SK-N-SH (cell line): ENCODE measurements around the gene STARD13. TPM values are rescaled to one million over a fixed set of nuclear protein-coding genes. Genes with fewer than 3 reads are reported as not detected.

Source experiments
- CTCF ChIA-PET: fragments of 300-600, 350-600 bp; formaldehyde crosslinking; extraction: SDS; loops from one replicate; lab custom pipeline; 2021; lab: Yijun Ruan, JAX
- POLR2A ChIA-PET: fragments of 350-600 bp; sonication (Branson Sonifier 250); formaldehyde crosslinking; extraction: SDS; loops from one replicate; lab custom pipeline; 2020; ENCODE audit warnings: antibody characterized with exemption, inconsistent platforms; lab: Yijun Ruan, JAX
- DNase-seq: peaks from one replicate; pipeline ENCODE4 v3.0.0; 2012
- H2AFZ ChIP-seq: fragments of 200-600 bp; sonication (generic); 2 replicates; pipeline ENCODE4 v1.8.1; 2016; ENCODE audit warnings: antibody characterized with exemption, mild to moderate bottlenecking, low read depth
- H3F3A ChIP-seq: fragments of 200-600 bp; sonication (generic); replicated peaks from 2 replicates; pipeline ENCODE3; 2016; ENCODE audit warnings: antibody characterized with exemption, mild to moderate bottlenecking; ENCODE audit not compliant: insufficient read depth
- H3K27ac ChIP-seq, 2 experiments: fragments of 200-500 bp in 1 of 2; fragments of 200-600 bp in 1 of 2; sonication (Bioruptor generic) in 1 of 2; sonication (generic), shearing (Covaris generic) in 1 of 2; 2 replicates each; pipeline versions ENCODE4 v1.5.1 to v1.6.1; 2014 to 2016; ENCODE audit warnings: low read depth in 2 of 2, inconsistent platforms in 1 of 2, low read length in 1 of 2, mild to moderate bottlenecking in 1 of 2, mixed read lengths in 1 of 2
- H3K27me3 ChIP-seq: fragments of 200-600 bp; sonication (generic), shearing (Covaris generic); 2 replicates; pipeline ENCODE4 v1.6.1; 2016; ENCODE audit warnings: mixed run types; ENCODE audit not compliant: insufficient read depth
- H3K36me3 ChIP-seq, 2 experiments: fragments of 200-500 bp in 1 of 2; fragments of 200-600 bp in 1 of 2; sonication (Bioruptor generic) in 1 of 2; sonication (generic) in 1 of 2; replicated peaks in 1 of 2; 2 replicates each; pipeline versions ENCODE3 to v1.5.1; 2014 to 2016; ENCODE audit warnings: low read length in 1 of 2, mild to moderate bottlenecking in 1 of 2; ENCODE audit not compliant: insufficient read depth in 2 of 2, control insufficient read depth in 1 of 2
- H3K4me1 ChIP-seq, 2 experiments: fragments of 200-500 bp in 1 of 2; fragments of 200-600 bp in 1 of 2; sonication (Bioruptor generic) in 1 of 2; sonication (generic), shearing (Covaris generic) in 1 of 2; 2 replicates each; pipeline versions ENCODE4 v1.5.1 to v1.6.1; 2014 to 2016; ENCODE audit warnings: low read depth in 1 of 2, low read length in 1 of 2, mixed run types in 1 of 2; ENCODE audit not compliant: insufficient read depth in 2 of 2, control insufficient read depth in 1 of 2
- H3K4me2 ChIP-seq: fragments of 200-600 bp; sonication (generic), shearing (Covaris generic); 2 replicates; pipeline ENCODE4 v1.6.1; 2017; ENCODE audit warnings: mixed run types
- H3K4me3 ChIP-seq, 2 experiments: fragments of 200-500 bp in 1 of 2; fragments of 200-600 bp in 1 of 2; sonication (Bioruptor generic) in 1 of 2; sonication (generic), shearing (Covaris generic) in 1 of 2; 2 replicates each; pipeline versions ENCODE4 v1.5.1 to v1.8.1; 2014 to 2016; ENCODE audit warnings: low read depth in 2 of 2, inconsistent platforms in 1 of 2, low read length in 1 of 2, mild to moderate bottlenecking in 1 of 2, mixed read lengths in 1 of 2, moderate library complexity in 1 of 2
- H3K79me2 ChIP-seq: fragments of 200-600 bp; sonication (generic); 2 replicates; pipeline ENCODE4 v1.8.1; 2017; ENCODE audit warnings: mild to moderate bottlenecking; ENCODE audit not compliant: insufficient read depth
- H3K9ac ChIP-seq: fragments of 200-600 bp; sonication (generic); 2 replicates; pipeline ENCODE4 v1.6.1; 2017; ENCODE audit warnings: mixed run types
- H3K9me2 ChIP-seq: fragments of 200-600 bp; sonication (generic); 2 replicates; pipeline ENCODE4 v1.6.1; 2017; ENCODE audit warnings: mixed run types
- H3K9me3 ChIP-seq: fragments of 200-600 bp; sonication (generic); 2 replicates; pipeline ENCODE4 v1.6.1; 2017; ENCODE audit warnings: mixed run types, mild to moderate bottlenecking, moderate library complexity
- H4K20me1 ChIP-seq: fragments of 200-600 bp; sonication (generic); 2 replicates; pipeline ENCODE4 v1.6.1; 2017; ENCODE audit warnings: mild to moderate bottlenecking, mixed run types; ENCODE audit not compliant: insufficient read depth
- CHD2 ChIP-seq: fragments of 150-350 bp; IDR thresholded peaks from 2 replicates; pipeline ENCODE4 v1.6.1; 2018; ENCODE audit warnings: low read length; ENCODE audit not compliant: partially characterized antibody
- CTCF ChIP-seq: fragments of 200-600 bp; sonication (generic); IDR thresholded peaks from 2 replicates; pipeline ENCODE4 v1.6.1; 2017; ENCODE audit warnings: antibody characterized with exemption, mild to moderate bottlenecking, moderate library complexity
- EZH2phosphoT487 ChIP-seq: fragments of 200-600 bp; sonication (generic); IDR thresholded peaks from 2 replicates; pipeline ENCODE4 v1.6.1; 2017; ENCODE audit warnings: low read depth, mixed run types, mild to moderate bottlenecking, antibody characterized with exemption, moderate library complexity, borderline replicate concordance
- FOSL2 ChIP-seq: IDR thresholded peaks from 2 replicates; pipeline ENCODE4 v1.4.0; 2012; ENCODE audit warnings: low read depth, mild to moderate bottlenecking, moderate library complexity, borderline replicate concordance
- FOXJ3 ChIP-seq: sonication (generic); formaldehyde crosslinking; IDR thresholded peaks from 2 replicates; pipeline ENCODE4 v1.5.1; 2020; ENCODE audit warnings: mild to moderate bottlenecking, missing genetic modification reagents
- GABPA ChIP-seq: IDR thresholded peaks from 2 replicates; pipeline ENCODE4 v1.4.0; 2012; ENCODE audit warnings: low read depth, mild to moderate bottlenecking
- JUND ChIP-seq: IDR thresholded peaks from 2 replicates; pipeline ENCODE4 v1.4.0; 2012
- MEF2A ChIP-seq: IDR thresholded peaks from 2 replicates; pipeline ENCODE4 v1.4.0; 2012; ENCODE audit warnings: low read depth, borderline replicate concordance
- RAD21 ChIP-seq: IDR thresholded peaks from 2 replicates; pipeline ENCODE4 v1.6.1; 2012; ENCODE audit warnings: mild to moderate bottlenecking, low read length
- RFX5 ChIP-seq: IDR thresholded peaks from 2 replicates; pipeline ENCODE4 v1.6.1; 2012; ENCODE audit warnings: mild to moderate bottlenecking, improper control_type of control experiment, low read length
- RXRA ChIP-seq: IDR thresholded peaks from 2 replicates; pipeline ENCODE4 v1.4.0; 2012; ENCODE audit warnings: low read depth, mild to moderate bottlenecking, borderline replicate concordance
- SMC3 ChIP-seq: IDR thresholded peaks from 2 replicates; pipeline ENCODE4 v1.6.1; 2012; ENCODE audit warnings: low read depth, low read length, improper control_type of control experiment
- TEAD4 ChIP-seq: IDR thresholded peaks from 2 replicates; pipeline ENCODE4 v1.4.0; 2012; ENCODE audit warnings: mild to moderate bottlenecking, borderline replicate concordance; ENCODE audit not compliant: insufficient read depth
- USF1 ChIP-seq: IDR thresholded peaks from 2 replicates; pipeline ENCODE4 v1.4.0; 2012; ENCODE audit warnings: low read depth, borderline replicate concordance
- USF2 ChIP-seq: fragments of 150-350 bp; IDR thresholded peaks from 2 replicates; pipeline ENCODE4 v1.6.1; 2017; ENCODE audit warnings: antibody characterized with exemption, low read length, low read depth, borderline replicate concordance
- ZBTB33 ChIP-seq: IDR thresholded peaks from 2 replicates; pipeline ENCODE4 v1.4.0; 2012; ENCODE audit warnings: low read depth, borderline replicate concordance
- WGBS: methylation state at CpG from one replicate; pipeline ENCODE4 v1.1.6; 2017; ENCODE audit warnings: low lambda C conversion rate; 5-methylcytosine and 5-hydroxymethylcytosine counted together
- polyA plus RNA-seq, 3 experiments: library from polyadenylated mRNA; depleted of rRNA; stranded (reverse); fragments of >200 nt; gene quantifications; 2 replicates each; pipeline ENCODE4 v1.2.3, GENCODE V29; 2012

Gene STARD13
- polyA plus RNA-seq, 1 of the 3 experiments (the other 2 are of a cell fraction), result 5.7 TPM

- Histone ChIP-seq H3K79me2 (peaks cover 39% of the 10 kb centered on the region), H3F3A (peaks cover 63% of the 10 kb centered on the region), H4K20me1 (no peaks in the 10 kb centered on the region)
- TF ChIP-seq JUND, result no peak
- TF ChIP-seq USF2, result no peak
- TF ChIP-seq RFX5, result no peak
- no peak for TF ChIP-seq GABPA
- no peak for TF ChIP-seq FOXJ3 (CRISPR knock-in tag)
- TF ChIP-seq CHD2, result no peak
- TF ChIP-seq RXRA, result no peak
- no peak for TF ChIP-seq ZBTB33
- no peak for TF ChIP-seq RAD21
- TF ChIP-seq CTCF, result no peak
- no peak for TF ChIP-seq TEAD4
- TF ChIP-seq FOSL2, result no peak
- no peak for TF ChIP-seq SMC3
- no peak for TF ChIP-seq USF1
- no peak for TF ChIP-seq MEF2A
- TF ChIP-seq EZH2phosphoT487, result no peak
- TF ChIP-seq, all 33 proteins: peak for 0
- Histone ChIP-seq H3K4me2 (no peak overlapping the region), H2AFZ (no peak overlapping the region), H3K9ac (no peak overlapping the region), H3K4me1 (peaks cover 23 to 64% of the 10 kb centered on the region in 2 experiments), H3K4me3 (no peak overlapping the region), H3K27me3 (no peaks in the 10 kb centered on the region), H3K27ac (no peak overlapping the region), H3K36me3 (peaks cover 0 to 10% of the 10 kb centered on the region in 2 experiments), H3K9me2 (no peaks in the 10 kb centered on the region), H3K9me3 (no peaks in the 10 kb centered on the region)
- WGBS, result 100% methylated on average over 2 of the region's 2 CpGs
- ChIA-PET POLR2A (no interaction called here), CTCF (no interaction called here)
- DNase-seq, result no peak
These were observed 52.7 kb downstream of the STARD13 start for GRCh38 chr13:33232883-33233282.
